Endometrial microvascular endothelial cells (primary cell): ENCODE measurements around the gene COL11A2. TPM values are rescaled to one million over a fixed set of nuclear protein-coding genes. Genes with fewer than 3 reads are reported as not detected.
"Not testable (repeated sequence)": the region's sequence is repeated elsewhere in the genome, so short reads cannot be mapped to it uniquely, and the experiment has no call there.

ENCODE experiments used
- in situ Hi-C: cut with HindIII; loops from 2 replicates; pipeline ENCODE4 v1.10.0; 2017; ENCODE audit warnings: low sequenced_read_pairs, low pct_unique_long_range_greater_than_20kb; ENCODE audit errors: inconsistent ontology term
- total RNA-seq: library from RNA; depleted of rRNA; stranded (reverse); fragments of >200 nt; gene quantifications from one replicate; pipeline ENCODE4 v1.2.3, GENCODE V29; 2015; ENCODE audit errors: inconsistent ontology term

The COL11A2 gene
- total RNA-seq, 1 donor from 2014 or later, result not detected

DNA sequence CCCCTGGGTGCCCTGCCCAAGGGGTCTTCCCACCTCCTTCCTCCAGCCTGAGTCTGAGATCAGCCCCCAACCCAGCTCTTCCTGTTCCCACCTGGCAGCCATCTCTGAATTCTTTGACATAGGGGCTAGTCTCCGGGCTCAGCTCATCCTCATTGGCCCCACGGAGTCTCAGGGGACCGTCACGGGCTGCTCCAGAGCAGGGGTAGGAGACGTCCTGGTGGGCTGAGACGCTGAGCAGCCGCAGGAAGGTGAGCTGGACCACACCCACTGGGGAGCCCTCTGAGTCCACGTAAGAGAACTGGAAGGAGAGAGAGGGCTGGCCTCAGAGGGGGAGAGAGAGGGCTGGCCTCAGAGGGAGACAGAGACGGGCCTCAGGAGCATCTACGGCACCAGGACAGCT is 28.1 kb downstream of the COL11A2 start:
- in situ Hi-C loops, result no loop called here

DNA sequence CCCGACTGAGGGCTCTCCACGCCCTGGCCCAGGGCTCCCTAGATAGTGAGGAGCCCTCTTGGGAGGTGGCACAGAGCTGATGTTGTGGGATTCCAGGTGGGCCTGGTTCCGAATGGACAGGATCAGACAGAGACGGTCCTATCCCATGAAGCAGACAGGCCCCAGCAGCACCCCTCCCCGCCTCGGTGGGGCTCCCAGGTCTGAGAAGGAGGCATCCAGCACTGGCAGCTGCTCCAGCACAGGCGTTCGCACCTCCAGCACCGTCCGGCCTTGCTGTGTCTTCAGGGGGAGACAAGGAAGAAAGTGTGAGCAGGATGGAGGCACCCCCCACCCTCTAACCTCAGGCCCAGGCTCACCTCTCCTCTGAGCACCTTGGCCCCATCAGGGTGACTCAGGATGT is 28.7 kb downstream of the COL11A2 start:
- in situ Hi-C loops, result no loop called here

DNA sequence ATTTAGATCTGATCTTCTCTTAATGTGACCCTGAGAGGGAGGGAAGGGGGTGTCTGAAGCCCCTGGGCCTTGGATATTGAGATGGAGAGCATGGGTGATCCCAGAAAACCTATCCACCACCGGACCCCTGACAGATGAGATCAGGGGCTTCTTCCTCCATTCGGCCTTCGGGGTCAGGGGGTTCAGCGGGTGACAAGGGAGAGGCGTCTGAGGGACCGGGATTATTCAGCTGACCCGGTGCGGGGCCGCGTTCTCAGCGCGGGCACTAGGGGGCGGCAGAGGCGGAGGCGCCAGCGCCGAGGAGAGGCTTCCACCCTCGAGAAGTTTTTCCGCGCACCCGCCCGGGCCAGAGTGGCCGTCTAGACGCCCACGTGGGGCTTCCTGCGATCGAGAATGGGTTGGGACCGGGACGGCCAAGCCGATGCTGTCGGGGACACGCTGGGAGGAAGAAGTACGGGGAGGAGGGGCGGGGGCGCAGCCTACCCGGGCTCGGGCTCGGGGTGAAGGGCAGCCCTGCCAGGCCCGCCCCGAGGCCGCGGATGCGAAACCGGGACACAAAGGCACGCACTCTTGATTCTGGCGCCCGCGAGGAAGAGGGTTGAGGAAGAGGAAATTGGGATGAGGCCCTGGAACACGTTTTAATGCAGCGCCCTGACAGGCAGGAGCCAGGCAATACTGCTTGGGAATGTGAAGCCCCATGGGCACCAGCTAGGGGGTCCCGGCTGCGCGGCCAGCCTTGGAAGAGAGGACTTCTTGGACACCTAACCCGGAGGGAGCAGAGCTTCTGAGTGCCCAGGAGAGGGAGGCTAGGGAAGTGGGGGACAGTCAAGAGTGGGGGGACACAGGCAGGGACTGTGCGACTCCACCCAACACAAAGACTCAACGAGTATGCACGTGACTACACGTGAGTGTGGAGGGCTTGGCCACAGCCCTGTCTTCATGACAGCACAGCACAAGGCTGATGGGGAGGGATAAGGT is 30.6 kb downstream of the COL11A2 start:
- in situ Hi-C loops, result no loop called here

GRCh38 chr6:33160728-33161344 is 31.4 kb downstream of the COL11A2 start:
- in situ Hi-C loops, result no loop called here

DNA sequence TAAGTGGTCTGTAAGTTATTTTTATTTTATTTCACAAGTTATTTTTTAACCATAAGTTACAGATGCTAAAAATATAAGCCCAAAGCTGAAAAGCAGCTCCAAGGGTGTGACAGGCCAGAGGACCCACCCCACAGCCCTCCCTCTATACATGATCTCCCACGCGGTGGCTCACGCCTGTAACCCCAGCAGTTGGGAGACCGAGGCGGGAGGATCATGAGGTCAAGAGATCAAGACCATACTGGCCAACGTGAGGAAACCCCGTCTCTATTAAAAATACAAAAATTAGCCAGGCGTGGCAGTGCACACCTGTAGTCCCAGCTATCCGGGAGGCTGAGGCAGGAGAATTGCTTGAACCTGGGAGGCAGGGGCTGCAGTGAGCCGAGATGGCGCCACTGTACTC is 32.2 kb downstream of the COL11A2 start:
- in situ Hi-C loops, result no loop called here

DNA sequence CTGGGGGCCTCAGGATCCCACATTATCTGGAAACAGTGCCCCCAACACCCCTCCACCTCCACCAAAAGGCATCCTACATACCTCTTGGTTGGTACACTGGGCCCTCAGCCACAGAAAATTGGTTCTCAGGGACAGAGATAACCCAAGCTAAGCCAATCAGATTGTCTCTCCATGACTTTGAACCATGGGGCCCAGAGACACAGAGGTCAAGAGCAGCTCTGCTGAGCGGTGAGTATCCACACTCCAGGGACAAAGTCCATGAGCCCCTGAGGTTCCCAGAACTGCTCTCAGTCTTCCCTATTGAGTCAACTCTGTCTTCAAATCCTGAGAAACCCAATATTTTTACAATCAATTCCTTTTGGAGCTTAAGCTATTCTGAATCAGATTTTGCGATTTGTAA is 35.3 kb downstream of the COL11A2 start:
- in situ Hi-C loops, result no loop called here

- in situ Hi-C loops, result no loop called here
These were observed 35.7 kb downstream of the COL11A2 start for GRCh38 chr6:33156561-33156960.

GRCh38 chr6:33154349-33154748 is 37.9 kb downstream of the COL11A2 start:
- in situ Hi-C loops, result no loop called here

- in situ Hi-C loops, result no loop called here
These were observed 41.2 kb downstream of the COL11A2 start for GRCh38 chr6:33151050-33151449.

GRCh38 chr6:33150560-33150959 is 41.7 kb downstream of the COL11A2 start:
- in situ Hi-C loops, result not testable (repeated sequence)

GRCh38 chr6:33147807-33148666 is 44.2 kb downstream of the COL11A2 start:
- in situ Hi-C loops, result no loop called here

GRCh38 chr6:33144373-33144772 is 47.9 kb downstream of the COL11A2 start:
- in situ Hi-C loops, result no loop called here

DNA sequence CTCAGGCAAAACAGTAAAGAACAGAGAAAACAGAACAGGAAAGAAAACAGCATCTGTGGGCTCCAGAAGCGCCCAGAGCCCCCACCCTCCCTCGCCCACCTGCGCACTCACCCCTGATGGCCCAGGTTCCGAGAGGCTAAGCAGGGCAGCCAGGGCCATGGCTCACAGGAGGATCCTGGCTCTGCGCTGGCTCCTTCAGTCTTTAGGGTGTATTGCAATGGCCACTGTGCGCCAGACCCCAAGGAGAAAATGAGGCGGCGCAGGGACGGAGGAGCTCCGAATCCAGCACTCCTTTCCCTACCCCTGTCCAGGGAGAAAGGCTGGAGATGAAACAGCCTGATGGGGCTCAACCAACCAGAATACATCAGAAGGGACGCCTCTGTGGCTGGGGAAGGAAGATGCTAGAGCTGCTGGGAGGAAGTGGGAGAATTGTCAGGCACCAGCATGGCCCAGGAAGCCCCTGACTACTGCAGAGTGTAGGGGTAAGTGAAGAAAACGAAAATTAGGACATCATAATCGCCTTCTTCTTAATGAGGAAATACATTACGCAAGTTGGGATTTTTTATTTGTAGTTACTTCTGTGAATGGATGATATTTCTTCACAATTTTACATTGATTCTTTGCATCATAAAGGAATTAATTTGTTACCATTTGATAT is 49.0 kb downstream of the COL11A2 start:
- in situ Hi-C loops, result no loop called here

DNA sequence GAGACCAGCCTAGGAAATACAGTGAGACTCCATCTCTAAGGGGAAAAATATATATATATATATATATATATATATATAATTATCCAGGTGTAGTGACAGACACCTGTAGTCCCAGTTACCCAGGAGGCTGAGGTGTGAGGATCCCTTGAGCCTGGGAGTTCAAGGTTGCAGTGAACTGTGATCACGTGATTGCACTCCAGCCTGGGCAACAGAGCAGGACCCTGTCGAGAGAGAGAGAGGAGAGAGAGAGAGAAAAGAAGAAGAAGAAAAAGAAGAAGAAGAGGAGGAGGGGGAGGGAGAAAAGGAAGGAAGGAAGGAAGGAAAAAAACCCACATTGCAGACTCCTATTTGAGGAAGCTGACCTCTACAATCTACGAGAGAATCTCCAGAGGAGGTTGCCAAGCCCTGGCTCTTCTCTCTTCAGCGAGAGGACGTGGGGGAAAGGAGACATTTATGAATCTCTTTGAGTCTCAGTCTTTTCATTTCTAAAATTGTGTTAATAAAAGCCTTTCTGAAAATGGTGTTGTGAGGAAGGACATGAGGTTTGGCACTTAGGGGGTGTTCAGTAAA is 49.7 kb downstream of the COL11A2 start:
- in situ Hi-C loops, result no loop called here

GRCh38 chr6:33140556-33140955 is 51.7 kb downstream of the COL11A2 start:
- in situ Hi-C loops, result no loop called here

GRCh38 chr6:33139596-33140206 is 52.6 kb downstream of the COL11A2 start:
- in situ Hi-C loops, result no loop called here

DNA sequence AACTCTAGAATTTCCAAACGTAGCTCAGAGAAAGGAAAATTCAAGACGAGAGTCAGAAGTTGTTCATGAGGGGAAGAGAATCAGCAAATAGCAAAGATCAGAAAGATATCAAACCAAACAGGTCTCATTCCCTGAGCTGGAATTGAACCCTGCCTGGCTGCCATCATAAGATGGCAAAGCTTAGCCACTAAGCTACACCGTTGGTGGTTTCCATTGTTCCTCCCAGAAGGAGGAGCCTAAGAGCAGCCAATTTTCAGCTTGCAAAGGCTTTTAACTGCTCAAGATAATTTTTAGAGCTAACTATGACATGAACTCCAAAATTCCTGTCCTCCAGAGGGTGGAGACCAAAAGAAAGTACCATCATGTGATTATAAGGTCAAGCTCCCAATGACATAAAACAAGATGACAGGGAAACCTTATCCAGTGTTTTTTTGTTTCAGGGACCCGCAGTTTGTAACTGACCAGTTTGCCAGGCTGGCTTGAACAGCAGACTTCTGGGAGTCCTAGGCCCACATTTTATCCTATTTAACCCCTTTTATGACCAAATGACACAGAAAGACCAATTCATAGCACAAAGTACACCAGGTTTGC is 55.9 kb downstream of the COL11A2 start:
- in situ Hi-C loops, result no loop called here

DNA sequence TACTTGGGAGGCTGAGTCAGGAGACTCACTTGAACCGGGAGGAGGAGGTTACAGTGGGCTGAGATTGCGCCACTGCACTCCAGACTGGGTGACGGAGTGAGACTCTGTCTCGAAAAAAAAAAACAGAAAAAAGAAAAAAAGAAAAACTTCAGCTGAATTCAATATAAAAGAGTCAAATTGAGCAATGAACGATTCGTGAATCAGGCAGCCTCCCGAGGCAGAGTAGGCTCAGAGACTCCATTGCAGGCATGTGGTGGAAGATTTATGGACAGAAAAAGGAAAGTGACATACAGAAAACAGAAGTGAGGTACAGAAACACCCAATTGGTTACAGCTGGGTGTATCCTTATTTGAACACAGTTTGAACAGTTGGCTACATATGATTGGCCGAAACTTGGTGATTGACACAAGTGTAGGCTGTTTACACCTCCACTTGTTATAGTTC is 60.2 kb downstream of the COL11A2 start:
- in situ Hi-C loops, result no loop called here
